Ascending aorta (tissue), 2 donors: ENCODE data around the gene DCANP1. TPM values are rescaled to one million over a fixed set of nuclear protein-coding genes. Genes with fewer than 3 reads are reported as not detected.

ENCODE experiments used
- DNase-seq, 2 donors: peaks; one replicate each; pipeline ENCODE4 v3.0.0-alpha.2; 2019; ENCODE audit warnings: low spot score in 2 of 2
- H3K27ac ChIP-seq, 2 donors: fragments of 200-600 bp; sonication (generic); one replicate each; pipeline ENCODE4 v1.5.1; 2016 to 2017; ENCODE audit warnings: mild to moderate bottlenecking in 1 of 2
- H3K27me3 ChIP-seq: fragments of 200-600 bp; sonication (generic); one replicate; pipeline ENCODE4 v1.5.1; 2017
- H3K36me3 ChIP-seq, 2 donors: fragments of 200-600 bp; sonication (generic); one replicate each; pipeline ENCODE4 v1.5.1; 2016
- H3K4me1 ChIP-seq, 2 donors: fragments of 200-600 bp; sonication (generic); one replicate each; pipeline ENCODE4 v1.5.1; 2016 to 2017; ENCODE audit warnings: mild to moderate bottlenecking in 1 of 2
- H3K4me3 ChIP-seq, 2 donors: fragments of 200-600 bp; sonication (generic); one replicate each; pipeline ENCODE4 v1.5.1; 2016 to 2017; ENCODE audit warnings: mild to moderate bottlenecking in 1 of 2
- H3K9me3 ChIP-seq, 2 donors: fragments of 200-600 bp; sonication (generic); one replicate each; pipeline ENCODE4 v1.5.1; 2016
- CTCF ChIP-seq, 3 experiments: fragments of 200-600 bp in 2 of 3; fragments of 450-650 bp in 1 of 3; sonication (generic) in 2 of 3; IDR thresholded peaks; one replicate each; pipeline ENCODE4 v1.5.1; 2016 to 2019; ENCODE audit warnings: antibody characterized with exemption in 3 of 3, mild to moderate bottlenecking in 1 of 3, moderate library complexity in 1 of 3
- intact Hi-C: fragments of 100-400 bp; cut with DNase I; formaldehyde crosslinking; loops from one replicate; pipeline ENCODE4 v1.15.1; 2023
- total RNA-seq: library from RNA; depleted of rRNA; stranded (reverse); fragments of >200 nt; gene quantifications from one replicate; pipeline ENCODE4 v1.1.0, GENCODE V29; 2016

The DCANP1 gene
- total RNA-seq, 1 donor from 2014 or later, result not detected

DNA sequence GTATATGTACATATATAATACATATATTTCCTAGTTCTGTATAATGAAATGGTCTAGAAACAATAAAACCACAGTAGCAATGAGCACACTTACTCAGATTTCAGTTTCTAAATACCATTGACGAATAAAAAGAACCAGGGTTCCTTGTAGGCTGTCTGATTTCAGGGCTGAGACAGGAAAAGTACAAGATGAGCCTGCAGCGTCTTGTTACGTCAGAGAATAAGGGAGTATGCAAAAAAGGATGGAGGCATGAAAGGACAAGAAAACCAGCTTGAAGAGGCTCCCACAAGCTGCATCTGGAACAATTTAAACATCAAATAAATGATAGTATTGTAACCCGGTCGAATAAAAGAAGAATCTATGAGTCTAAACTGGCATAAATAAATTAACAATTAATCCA, 22.8 kb upstream of the DCANP1 start:
- DNase-seq, result no peak
- Histone ChIP-seq H3K36me3 (no peaks in the 10 kb centered on the region), H3K27ac (no peak overlapping the region), H3K27me3 (no peaks in the 10 kb centered on the region), H3K9me3 (no peaks in the 10 kb centered on the region), H3K4me3 (no peak overlapping the region), H3K4me1 (no peaks in the 10 kb centered on the region)
- no peak for TF ChIP-seq CTCF (IDR thresholded peaks at IDR 0.05)
- intact Hi-C loops, result no loop called here

DNA sequence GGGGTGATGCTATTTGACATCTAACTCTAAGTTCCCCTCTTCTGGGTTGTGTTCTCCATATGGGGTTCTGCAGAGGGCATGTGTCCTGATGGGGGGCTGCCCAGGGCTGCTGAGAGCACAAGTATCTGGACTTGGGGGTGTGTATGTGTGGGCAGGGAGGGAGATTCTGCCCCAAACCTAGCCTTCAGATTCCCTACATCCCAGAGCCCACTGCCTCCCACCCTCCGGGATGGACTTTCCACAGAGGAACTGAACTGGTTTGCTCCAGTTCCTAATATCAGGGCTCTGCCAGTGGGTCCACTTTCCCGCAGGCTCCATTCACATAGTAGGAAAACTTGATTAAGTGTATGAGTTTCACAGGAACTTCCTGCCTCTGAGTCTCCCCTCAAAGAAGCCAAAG, 21.4 kb upstream of the DCANP1 start:
- Histone ChIP-seq H3K36me3 (no peaks in the 10 kb centered on the region), H3K9me3 (no peaks in the 10 kb centered on the region), H3K4me3 (no peak overlapping the region), H3K27ac (no peak overlapping the region), H3K27me3 (no peaks in the 10 kb centered on the region), H3K4me1 (no peaks in the 10 kb centered on the region)
- TF ChIP-seq CTCF (IDR thresholded peaks at IDR 0.05), result no peak
- no peak for DNase-seq
- intact Hi-C loops, result no loop called here

DNA sequence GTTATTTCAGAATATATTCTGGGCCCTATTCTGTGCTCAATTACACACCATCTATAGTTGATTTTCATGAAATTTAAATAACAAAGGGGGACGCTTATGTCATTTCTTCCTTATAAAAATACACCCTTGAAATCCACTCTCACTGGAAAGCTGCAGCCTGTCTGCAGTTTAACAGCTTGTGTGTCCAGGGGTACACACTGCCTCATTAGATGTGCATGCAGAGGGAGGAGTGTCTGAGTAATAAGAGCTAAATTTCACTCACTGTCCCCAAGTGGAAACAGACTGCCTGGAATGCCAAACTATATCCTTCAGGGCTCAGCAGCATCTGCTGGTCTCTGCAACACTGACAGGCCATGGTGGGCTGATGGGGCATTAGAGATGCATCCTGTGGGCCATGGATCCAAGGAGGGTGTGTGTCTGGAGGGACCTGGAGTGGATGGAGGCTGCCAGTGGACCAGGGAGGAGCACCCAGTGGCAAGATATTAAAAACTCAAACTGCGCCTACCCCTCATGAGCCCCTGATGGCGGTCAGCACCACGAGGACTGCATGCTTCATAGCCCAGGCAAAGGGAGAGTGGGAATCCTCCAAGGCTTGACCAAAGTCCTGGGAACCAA, 20.8 kb upstream of the DCANP1 start:
- Histone ChIP-seq H3K27ac (no peak overlapping the region), H3K9me3 (no peaks in the 10 kb centered on the region), H3K4me1 (no peaks in the 10 kb centered on the region), H3K27me3 (no peaks in the 10 kb centered on the region), H3K36me3 (no peaks in the 10 kb centered on the region), H3K4me3 (no peak overlapping the region)
- intact Hi-C loops, result no loop called here
- no peak for DNase-seq
- TF ChIP-seq CTCF (IDR thresholded peaks at IDR 0.05), result no peak

- no peaks in the 10 kb centered on the region for H3K9me3 ChIP-seq
- no peaks in the 10 kb centered on the region for H3K4me1 ChIP-seq
- H3K27me3 ChIP-seq, result no peaks in the 10 kb centered on the region
- no peak overlapping the region for H3K4me3 ChIP-seq
- intact Hi-C loops, result no loop called here
- H3K36me3 ChIP-seq, result no peaks in the 10 kb centered on the region
- no peak for DNase-seq
- no peak for TF ChIP-seq CTCF (IDR thresholded peaks at IDR 0.05)
- H3K27ac ChIP-seq, result no peak overlapping the region
Measured at GRCh38 chr5:135467051-135467625, 20.0 kb upstream of the DCANP1 start.

- no peaks in the 10 kb centered on the region for H3K4me1 ChIP-seq
- no peaks in the 10 kb centered on the region for H3K27me3 ChIP-seq
- no peak overlapping the region for H3K27ac ChIP-seq
- no peaks in the 10 kb centered on the region for H3K36me3 ChIP-seq
- H3K9me3 ChIP-seq, result no peaks in the 10 kb centered on the region
- H3K4me3 ChIP-seq, result peak overlapping the region; percentile 22 to 47
- peak in 1 of 2 donors; percentile 84 for DNase-seq
- intact Hi-C loops, result loop anchor here (1.0 kb wide), 1 partner anchor 86 kb away; no protein-coding TSS in a partner anchor
- TF ChIP-seq CTCF (IDR thresholded peaks at IDR 0.05), result peak; percentile 79 to 93 (median 89)
Measured at GRCh38 chr5:135466178-135467050, 19.3 kb upstream of the DCANP1 start.
